ENCODE measurements around the gene ZNF613.
"Not testable (repeated sequence)": the region's sequence is repeated elsewhere in the genome, so short reads cannot be mapped to it uniquely, and the experiment has no call there.

ZNF613 gene

DNA sequence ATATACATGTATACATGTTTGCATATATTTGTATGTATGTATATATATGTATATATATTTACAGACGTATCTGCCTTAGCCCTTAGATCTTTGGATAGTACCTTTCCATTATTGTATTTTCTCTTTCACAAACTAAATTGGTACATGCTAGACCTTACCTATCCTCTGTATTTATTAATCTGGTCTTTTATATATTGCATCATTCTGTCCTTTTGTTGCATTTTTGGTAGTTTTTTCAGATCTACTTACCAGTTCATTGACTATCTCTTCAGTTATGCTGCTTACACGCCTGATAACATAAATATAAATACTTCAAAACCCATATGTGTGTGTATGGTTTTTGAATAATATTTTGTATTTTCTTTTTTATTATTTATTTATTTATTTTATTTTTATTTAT is 11.7 kb downstream of the ZNF613 start:
- no peak for DNase-seq (ENCODE audit: low read depth in 2 of 2)

DNA sequence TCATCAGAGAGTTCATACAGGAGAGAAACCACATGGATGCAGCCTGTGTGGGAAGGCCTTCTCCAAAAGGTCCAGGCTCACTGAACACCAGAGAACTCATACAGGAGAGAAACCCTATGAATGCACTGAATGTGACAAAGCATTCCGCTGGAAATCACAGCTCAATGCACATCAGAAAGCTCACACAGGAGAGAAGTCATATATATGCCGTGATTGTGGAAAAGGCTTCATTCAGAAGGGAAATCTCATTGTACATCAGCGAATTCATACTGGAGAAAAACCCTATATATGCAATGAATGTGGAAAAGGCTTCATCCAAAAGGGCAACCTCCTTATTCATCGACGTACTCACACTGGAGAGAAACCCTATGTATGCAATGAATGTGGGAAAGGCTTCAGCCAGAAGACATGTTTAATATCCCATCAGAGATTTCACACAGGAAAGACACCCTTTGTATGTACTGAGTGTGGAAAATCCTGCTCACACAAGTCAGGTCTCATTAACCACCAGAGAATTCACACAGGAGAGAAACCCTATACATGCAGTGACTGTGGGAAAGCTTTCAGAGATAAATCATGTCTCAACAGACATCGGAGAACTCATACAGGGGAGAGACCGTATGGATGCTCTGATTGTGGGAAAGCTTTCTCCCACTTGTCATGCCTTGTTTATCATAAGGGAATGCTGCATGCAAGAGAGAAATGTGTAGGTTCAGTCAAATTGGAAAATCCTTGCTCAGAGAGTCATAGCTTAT is 17.7 kb downstream of the ZNF613 start:
- no peak for DNase-seq (ENCODE audit: low read depth in 2 of 2)

DNA sequence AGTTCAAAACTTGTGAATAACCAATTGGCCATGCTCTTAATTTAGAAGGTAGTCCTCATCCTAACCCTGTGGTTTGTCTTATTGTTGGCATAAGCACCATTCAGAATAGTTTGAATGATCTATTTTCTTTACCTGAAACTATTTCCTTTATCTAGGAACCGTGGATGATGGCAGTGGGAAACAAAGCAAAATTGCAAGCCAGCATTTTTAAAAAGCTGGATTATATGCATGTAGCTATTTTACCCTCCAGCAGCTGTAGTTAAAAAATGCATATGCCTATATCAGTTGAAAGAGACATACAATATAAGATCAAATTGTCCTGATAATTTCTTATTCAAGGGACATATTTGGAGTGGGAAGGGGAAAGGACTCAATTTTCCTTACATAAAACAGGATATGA is 19.3 kb downstream of the ZNF613 start:
- no peak for DNase-seq (ENCODE audit: low read depth in 2 of 2)

DNA sequence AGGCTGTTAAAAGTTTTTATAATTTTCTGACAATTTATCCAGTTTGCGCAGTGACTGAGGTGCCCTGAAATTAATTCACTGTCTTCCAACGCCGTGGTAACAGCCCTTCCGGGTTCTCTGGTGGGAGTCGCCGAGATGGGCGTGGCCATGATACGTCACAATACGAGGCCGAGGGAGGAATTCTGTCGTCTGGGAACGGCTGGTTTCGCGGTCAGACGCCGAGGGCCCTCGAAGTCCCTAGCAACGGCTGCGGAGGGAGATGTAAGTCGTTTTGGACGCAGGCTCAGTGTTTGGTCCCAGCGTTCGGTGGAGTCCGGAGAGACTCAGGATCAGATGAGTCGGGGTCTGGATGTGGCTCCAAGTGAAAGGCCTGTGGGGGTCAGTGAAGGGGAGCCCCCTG is 21.7 kb downstream of the ZNF613 start:
- DNase-seq (ENCODE audit: low read depth in 2 of 2): no peak

DNA sequence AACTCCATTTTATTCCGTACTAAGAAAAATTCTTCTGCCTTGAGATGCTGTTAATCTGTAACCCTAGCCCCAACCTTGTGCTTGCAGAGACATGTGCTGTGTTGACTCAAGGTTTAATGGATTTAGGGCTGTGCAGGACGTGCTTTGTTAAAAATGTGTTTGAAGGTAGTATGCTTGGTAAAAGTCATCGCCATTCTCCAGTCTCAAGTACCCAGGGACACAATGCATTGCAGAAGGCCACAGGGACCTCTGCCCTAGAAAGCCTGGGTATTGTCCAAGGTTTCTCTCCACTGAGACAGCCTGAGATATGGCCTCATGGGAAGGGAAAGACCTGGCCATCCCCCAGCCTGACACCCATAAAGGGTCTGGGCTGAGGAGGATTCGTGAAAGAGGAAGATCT is 30.6 kb downstream of the ZNF613 start:
- DNase-seq (ENCODE audit: low read depth in 2 of 2): not testable (repeated sequence)

DNA sequence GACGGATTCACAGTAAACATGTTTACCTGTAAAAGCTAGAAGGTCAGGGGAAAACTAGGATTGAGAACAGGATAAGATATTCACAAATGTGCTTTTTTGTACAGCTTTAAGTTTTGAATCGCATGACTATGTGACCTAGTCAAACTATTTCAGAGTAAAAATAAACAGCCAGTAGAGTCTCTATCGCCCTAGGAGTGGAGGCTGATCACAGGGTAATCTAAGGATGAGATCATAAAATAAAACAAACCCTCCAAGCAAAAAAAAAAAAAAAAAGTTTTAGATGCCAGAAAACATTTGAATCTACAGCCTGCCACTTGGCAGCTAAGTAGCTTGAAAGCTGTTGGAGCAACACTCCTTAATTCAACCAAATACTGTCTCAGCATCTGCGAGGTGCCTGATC is 32.5 kb downstream of the ZNF613 start:
- DNase-seq (ENCODE audit: low read depth in 2 of 2): no peak

DNA sequence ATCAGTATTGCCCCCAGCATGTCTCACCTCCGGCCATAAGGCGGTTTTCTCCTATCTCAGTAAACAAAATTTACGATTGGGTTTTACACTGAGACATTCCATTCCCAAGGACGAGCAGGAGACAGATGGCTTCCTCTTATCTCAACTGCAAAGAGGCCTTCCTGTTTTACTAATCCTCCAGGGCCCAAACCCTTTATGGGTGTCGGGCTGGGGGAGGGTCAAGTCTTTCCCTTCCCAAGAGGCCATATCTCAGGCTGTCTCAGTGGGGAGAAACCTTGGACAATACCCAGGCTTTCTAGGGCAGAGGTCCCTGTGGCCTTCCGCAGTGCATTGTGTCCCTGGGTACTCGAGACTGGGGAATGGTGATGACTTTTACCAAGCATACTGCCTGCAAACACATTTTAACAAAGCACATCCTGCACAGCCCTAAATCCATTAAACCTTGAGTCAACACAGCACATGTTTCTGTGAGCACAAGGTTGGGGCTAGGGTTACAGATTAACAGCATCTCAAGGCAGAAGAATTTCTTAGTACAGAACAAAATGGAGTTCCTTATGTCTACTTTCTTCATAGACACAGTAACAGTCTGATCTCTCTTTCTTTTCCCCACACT is 33.5 kb downstream of the ZNF613 start:
- not testable (repeated sequence) for DNase-seq (ENCODE audit: low read depth in 2 of 2)

DNA sequence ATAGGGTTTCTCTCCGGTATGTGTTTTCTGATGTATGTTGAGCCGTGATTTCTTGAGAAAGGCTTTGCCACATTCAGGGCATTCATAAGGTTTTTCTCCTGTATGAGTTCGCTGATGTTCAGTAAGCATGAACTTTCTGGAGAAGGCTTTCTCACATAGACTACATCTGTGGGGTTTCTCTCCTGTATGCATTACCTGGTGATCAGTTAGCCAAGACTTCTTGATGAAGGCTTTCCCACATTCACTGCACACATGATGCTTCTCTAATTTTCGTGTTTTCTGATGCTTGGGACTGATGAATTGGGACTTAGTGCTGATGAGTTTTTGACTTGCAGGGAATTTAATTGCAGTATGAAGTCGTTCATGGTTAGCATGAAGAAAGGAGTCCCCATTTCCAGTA is 38.3 kb downstream of the ZNF613 start:
- no peak for DNase-seq (ENCODE audit: low read depth in 2 of 2)

DNA sequence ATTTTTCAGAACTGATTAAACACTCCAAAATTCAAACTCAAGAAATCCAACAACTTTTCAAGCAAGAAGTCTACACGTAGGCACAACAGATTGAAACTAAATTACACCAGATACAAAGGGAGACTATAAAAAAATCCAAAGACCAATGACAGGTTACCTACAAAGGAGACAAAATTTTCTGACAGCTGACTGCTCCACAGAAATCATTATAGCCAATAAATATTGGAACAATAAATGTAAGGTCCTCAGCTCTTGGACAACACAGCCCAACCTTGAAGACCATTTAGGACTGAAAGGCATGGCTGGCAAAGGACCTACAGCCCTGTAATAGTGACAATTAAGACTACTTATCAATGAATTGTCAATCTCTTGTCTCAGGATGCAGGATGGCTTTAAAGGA is 43.4 kb downstream of the ZNF613 start:
- no peak for DNase-seq (ENCODE audit: low read depth in 2 of 2)

DNA sequence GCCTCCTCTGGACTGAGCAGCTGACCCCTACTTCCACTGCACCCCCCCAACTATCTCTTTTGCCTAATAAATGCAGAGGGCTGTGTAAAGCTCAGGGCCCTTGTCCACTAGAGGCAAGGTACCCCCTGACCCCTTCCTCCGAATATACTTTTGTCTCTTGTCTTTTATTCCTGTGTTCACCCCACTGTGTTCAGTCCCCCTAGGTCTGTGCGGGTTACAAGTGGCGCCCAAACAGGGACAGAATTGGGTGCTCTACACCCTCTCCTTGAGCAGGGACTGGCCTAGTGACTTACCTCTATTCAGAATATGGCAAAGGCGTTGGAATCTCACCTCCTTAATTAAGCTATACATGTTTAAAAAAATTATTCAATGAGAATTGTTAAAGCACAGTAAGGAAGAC is 44.4 kb downstream of the ZNF613 start:
- no peak for DNase-seq (ENCODE audit: low read depth in 2 of 2)

DNA sequence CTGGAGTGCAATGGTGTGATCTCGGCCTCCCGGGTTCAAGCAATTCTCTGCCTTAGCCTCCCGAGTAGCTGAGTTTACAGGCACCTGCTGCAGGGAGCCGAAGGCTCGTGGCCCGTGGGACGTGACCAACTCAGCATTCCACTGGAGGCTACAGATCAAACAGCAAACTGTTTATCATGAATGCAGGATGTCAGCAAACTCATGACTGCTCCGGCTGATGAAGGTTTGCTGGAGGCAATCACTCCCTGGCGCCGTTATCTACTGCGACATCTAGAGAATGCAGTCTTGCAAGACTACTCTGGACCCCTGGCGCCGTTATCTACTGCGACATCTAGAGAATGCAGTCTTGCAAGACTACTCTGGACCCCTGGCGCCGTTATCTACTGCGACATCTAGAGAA is 48.5 kb downstream of the ZNF613 start:
- DNase-seq (ENCODE audit: low read depth in 2 of 2): not testable (repeated sequence)

DNA sequence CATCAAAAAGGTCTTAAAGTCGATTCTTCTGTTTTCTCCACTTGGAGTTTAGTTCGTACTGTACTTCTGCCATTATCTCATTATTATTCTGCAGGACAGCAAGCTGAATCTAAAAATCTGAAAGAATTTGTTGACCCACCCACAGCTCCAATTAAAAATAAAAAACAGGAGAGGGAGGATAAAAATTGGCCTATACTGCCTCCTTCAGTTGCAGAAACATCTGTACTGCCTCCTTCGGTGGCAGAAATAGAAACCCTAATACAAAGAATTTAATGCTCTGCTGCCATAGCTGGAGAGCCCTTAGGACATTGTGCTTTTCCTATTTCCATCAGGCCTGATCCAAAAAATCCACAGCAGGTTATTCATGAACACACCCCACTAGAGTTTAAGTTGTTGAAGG is 49.6 kb downstream of the ZNF613 start:
- DNase-seq (ENCODE audit: low read depth in 2 of 2): no peak

DNA sequence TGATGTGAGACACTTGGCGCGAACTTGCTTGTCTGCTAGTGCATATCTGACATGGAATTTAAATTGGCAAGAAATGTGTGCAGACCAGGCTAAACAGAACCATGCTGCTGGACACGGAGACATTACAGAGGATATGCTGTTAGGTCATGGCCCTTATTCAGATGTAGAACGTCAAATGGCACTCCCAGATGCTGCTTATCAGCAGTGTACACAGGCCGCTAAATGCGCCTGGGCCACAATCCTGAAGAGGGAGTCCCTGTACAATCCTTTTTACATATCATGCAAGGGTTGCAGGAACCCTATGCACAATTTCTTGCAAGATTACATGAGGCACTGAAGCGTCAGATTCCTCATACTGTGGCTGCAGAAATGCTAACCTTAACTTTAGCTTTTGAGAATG is 50.1 kb downstream of the ZNF613 start:
- DNase-seq (ENCODE audit: low read depth in 2 of 2): no peak

DNA sequence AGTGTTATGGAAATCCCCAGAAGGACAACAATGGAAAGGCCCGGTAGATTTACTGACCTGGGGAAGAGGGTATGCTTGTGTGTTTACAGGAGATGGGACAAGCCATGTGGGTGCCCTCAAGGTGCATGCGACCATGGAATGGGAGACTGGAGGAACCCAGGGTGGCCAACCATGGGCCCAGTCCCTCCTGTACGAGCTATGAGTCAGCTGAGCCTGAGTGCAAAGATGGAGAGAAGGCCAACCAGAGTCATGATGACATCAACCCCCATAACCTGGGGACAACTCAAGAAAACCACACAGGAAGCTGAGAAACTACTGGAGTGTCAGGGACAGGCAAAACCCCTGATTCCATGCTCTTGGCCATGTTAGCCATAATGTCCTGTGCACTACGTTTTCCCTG is 51.6 kb downstream of the ZNF613 start:
- no peak for DNase-seq (ENCODE audit: low read depth in 2 of 2)

DNA sequence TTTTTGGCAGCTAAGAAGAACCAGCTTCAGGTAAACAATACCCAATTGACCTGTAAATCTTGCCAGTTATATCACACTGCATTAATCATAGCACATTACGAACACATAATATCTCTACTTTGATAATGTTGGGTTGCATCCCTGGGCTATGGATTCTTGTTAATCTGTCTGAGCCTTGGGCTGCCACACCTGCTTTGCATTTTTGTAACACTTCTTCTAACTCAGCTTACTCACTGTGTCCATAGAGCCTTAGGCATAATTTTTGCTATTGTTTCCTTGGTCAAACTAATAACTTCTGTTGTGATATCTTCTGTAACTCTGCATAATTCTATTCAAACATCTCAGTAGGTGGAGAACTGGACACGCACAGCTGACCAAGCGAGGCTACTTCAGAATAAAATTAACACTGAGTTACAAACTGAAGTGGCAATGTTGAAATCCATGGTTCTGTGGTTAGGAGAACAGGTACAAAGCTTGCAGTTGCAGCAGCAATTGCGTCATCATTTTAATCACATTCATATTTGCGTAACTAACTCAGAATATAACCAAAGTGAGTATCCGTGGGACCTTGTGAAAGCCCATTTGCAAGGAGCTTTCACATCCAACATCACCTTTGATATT is 53.0 kb downstream of the ZNF613 start:
- no peak for DNase-seq (ENCODE audit: low read depth in 2 of 2)

DNA sequence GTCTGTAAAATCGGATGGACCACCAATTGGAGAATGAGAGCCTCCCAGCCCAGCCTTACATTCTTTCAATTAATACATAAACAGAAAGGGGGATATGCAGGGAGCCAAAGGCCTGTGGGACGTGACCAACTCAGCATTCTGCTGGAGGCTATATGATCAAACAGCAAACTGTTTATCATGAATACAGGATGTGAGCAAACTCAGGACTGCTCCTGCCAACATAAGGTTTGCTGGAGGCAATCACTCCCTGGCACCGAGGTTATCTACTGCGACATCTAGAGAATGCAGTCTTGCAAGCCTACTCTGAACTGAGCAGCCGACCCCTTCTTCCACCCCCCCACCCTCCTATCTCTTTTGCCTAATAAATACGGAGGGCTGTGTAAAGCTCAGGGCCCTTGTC is 53.7 kb downstream of the ZNF613 start:
- not testable (repeated sequence) for DNase-seq (ENCODE audit: low read depth in 2 of 2)

DNA sequence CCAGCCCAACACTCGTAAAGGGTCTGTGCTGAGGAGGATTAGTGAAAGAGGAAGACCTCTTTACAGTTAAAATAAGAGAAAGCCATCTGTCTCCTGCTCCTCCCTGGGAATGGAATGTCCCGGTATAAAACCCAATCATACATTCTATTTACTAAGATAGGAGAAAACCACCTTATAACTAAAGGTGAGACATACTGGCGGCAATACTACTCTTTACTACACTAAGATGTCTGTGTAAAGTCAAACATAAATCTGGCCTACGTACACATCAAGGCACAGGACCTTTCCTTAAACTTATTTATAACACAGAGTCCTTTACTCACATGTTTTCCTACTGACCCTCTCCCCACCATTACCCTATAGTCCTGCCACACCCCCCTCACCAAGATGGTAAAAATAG is 56.1 kb downstream of the ZNF613 start:
- no peak for DNase-seq (ENCODE audit: low read depth in 2 of 2)

DNA sequence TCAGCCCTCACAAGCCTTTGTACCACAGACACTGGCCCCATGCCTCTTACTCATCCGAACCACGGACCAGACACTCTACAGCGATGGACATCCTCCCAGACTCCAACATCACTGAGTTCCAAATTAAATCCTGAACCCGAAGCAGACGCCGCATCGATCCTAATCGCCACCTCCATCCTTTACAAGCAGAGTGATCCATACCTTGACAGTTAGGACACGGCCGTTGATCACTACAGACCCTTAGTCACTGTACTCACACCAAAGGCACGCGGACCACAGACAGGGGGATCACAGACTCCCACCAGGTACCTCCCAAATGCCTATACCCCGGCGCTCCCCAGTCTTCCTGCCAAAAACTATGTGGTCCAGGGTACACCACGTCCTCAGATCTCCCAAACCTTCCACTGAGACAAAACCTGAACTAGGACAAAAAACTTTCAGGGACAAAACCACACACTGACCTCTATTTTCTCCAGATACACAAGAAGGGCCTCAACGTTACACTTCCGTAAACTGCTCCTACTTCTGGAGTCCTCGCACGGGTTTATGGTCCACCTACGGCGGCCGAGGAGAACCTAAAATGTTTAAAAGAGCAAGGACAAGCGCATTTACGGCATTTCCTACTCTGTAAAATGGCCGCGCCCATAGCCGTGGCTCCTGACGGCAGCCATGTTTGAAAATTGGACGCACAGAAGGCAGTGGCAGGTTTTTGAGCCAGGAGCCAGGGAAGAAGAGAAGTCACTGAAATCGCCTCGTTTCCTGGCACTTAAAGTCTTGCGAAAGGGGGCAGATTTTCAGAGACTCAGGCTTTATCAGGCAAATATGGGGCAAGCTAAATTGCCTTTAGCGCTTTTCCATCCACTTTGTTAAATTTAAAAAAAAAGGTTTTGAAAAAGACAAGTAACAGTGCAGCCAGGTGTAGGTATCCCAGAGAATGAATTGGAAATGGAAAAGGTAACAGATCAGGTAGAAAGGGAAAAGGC is 59.3 kb downstream of the ZNF613 start, which contains the start of gene ZNF350:
Gene ZNF350 (minus strand): TSS at position 532 of the 983 bp plus-strand sequence. CDS start 12,480 bp downstream, outside the sequence.
- peak; percentile 72 to 76 for DNase-seq (ENCODE audit: low read depth in 2 of 2)

DNA sequence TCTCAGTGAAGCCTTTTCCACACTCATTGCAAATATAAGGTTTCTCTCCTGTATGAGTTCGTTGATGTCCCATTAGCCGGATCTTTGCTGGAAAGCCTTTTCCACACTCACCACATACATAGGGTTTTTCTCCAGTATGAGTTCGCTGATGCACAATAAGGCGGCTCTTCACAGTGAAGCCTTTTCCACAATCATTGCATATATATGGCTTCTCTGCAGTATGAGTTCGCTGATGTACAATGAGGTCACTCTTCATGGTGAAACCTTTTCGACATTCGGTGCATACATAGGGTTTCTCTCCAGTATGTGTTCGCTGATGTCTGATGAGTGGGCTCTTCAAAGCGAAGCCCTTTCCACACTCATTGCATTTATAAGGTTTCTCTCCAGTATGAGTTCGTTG is 66.2 kb downstream of the ZNF613 start:
- DNase-seq (ENCODE audit: low read depth in 2 of 2): no peak

DNA sequence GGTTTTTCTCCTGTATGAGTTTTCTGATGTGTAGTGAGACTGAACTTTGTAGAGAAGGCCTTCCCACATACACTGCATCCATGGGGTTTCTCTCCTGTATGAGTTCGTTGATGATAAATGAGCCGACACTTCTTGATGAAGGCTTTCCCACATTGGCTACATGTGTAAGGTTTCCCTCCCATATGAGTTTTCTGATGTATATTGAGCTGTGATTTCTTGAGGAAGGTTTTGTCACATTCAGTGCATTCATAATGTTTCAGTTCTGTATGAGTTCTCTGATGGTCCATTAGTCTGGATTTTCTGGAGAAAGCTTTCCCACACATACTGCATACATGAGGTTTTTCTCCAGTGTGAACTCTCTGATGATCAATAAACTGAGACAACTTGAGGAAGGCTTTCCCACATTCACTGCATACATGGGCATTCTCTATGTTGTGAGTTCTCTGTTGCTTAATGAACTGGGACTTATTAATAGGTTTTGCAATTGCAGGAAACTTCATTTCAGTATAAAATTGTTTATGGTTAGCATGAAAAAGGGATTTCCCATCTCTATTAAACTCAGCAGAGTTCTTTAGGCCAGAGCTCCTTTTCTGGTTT is 66.9 kb downstream of the ZNF613 start:
- DNase-seq (ENCODE audit: low read depth in 2 of 2): no peak
